Measurements from ENCODE around the gene KRAS. TPM values are rescaled to one million over a fixed set of nuclear protein-coding genes. Genes with fewer than 3 reads are reported as not detected.

The KRAS gene
- total RNA-seq, 6 experiments from 2014 or later: 10.1 to 28.8 (median 10.9) TPM

DNA sequence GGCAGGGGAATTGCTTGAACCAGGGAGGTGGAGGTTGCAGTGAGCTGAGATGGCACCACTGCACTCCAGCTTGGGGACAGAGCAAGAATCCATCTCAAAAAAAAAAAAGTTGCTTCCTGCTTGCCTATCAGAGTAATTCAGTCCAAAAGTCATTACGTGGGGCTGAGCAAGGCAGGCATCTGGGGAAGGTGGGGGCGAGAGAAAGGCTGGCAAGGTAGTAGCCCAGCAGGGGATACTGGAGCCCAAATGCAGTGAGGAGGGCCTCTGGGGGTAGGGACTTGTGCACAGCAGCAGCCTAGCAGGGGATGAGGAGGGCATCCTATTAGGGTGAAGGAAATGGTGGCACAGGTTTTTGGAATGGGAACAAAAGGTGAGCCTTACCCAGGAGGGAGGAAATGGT is 48.6 kb downstream of the KRAS start:
- Histone ChIP-seq H3K4me1 (peaks cover 0 to 12% (median 0%) of the 10 kb centered on the region in 4 donors), H3K27me3 (no peaks in the 10 kb centered on the region), H3K4me3 (no peak overlapping the region), H3K9me3 (no peaks in the 10 kb centered on the region), H3K36me3 (peaks cover 0 to 3% (median 1%) of the 10 kb centered on the region in 4 donors), H3K27ac (no peak overlapping the region)
- intact Hi-C loops (cut with DNase I): no loop called here
- 72% methylated on average over 2 of the region's 2 CpGs for WGBS (ENCODE audit: insufficient coverage, low coverage, low lambda C conversion rate, missing lambda C conversion rate)
- ATAC-seq (peak in 1 of 4 donors; percentile 17), DNase-seq (no peak)
- TF ChIP-seq, protein P1, sequence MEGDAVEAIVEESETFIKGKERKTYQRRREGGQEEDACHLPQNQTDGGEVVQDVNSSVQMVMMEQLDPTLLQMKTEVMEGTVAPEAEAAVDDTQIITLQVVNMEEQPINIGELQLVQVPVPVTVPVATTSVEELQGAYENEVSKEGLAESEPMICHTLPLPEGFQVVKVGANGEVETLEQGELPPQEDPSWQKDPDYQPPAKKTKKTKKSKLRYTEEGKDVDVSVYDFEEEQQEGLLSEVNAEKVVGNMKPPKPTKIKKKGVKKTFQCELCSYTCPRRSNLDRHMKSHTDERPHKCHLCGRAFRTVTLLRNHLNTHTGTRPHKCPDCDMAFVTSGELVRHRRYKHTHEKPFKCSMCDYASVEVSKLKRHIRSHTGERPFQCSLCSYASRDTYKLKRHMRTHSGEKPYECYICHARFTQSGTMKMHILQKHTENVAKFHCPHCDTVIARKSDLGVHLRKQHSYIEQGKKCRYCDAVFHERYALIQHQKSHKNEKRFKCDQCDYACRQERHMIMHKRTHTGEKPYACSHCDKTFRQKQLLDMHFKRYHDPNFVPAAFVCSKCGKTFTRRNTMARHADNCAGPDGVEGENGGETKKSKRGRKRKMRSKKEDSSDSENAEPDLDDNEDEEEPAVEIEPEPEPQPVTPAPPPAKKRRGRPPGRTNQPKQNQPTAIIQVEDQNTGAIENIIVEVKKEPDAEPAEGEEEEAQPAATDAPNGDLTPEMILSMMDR (IDR thresholded peaks at IDR 0.05): no peak
- no peak for TF ChIP-seq POLR2A (IDR thresholded peaks at IDR 0.05)

GRCh38 chr12:25200703-25201102 is 50.0 kb downstream of the KRAS start:
- TF ChIP-seq POLR2A (IDR thresholded peaks at IDR 0.05): no peak
- TF ChIP-seq, protein P1 (IDR thresholded peaks at IDR 0.05): no peak
- no peaks in the 10 kb centered on the region for H3K9me3 ChIP-seq
- H3K4me3 ChIP-seq: no peak overlapping the region
- WGBS (ENCODE audit: insufficient coverage, low coverage, low lambda C conversion rate, missing lambda C conversion rate): no CpG with 5 or more reads among the region's 1 CpG
- peaks cover 0 to 2% (median 0%) of the 10 kb centered on the region in 4 donors for H3K36me3 ChIP-seq
- ATAC-seq (peak in 1 of 4 donors; percentile 58), DNase-seq (no peak)
- H3K27me3 ChIP-seq: no peaks in the 10 kb centered on the region
- H3K4me1 ChIP-seq: peaks cover 0 to 12% (median 3%) of the 10 kb centered on the region in 4 donors
- H3K27ac ChIP-seq: no peak overlapping the region
- intact Hi-C loops (cut with DNase I): no loop called here

DNA sequence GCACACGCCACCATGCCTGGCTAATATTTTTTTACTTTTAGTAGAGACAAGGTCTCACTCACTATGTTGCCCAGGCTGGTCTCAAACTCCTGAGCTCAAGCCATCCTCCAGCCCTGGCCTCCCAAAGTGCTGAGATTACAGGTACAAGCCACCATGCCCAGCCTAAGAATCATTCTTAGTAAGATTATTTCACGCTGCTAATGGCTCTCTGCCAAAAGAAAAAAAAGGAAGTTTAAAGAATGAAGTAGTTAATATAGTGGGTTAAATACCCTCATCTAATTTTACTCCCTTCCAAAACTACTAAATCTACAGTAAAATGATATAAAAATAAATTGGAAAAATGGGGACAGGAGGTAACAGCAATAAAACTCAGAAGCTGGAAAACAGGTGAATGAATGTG is 53.1 kb downstream of the KRAS start:
- intact Hi-C loops (cut with DNase I): no loop called here
- Histone ChIP-seq H3K36me3 (no peaks in the 10 kb centered on the region), H3K27ac (no peak overlapping the region), H3K27me3 (no peaks in the 10 kb centered on the region), H3K9me3 (no peaks in the 10 kb centered on the region), H3K4me1 (peaks cover 0 to 19% (median 6%) of the 10 kb centered on the region in 4 donors), H3K4me3 (no peak overlapping the region)
- DNase-seq: no peak
- TF ChIP-seq, protein P1 (IDR thresholded peaks at IDR 0.05): no peak
- TF ChIP-seq POLR2A (IDR thresholded peaks at IDR 0.05): no peak
- no peak for ATAC-seq
- 33% methylated on average over 1 of the region's 2 CpGs for WGBS (ENCODE audit: insufficient coverage, low coverage, low lambda C conversion rate, missing lambda C conversion rate)

DNA sequence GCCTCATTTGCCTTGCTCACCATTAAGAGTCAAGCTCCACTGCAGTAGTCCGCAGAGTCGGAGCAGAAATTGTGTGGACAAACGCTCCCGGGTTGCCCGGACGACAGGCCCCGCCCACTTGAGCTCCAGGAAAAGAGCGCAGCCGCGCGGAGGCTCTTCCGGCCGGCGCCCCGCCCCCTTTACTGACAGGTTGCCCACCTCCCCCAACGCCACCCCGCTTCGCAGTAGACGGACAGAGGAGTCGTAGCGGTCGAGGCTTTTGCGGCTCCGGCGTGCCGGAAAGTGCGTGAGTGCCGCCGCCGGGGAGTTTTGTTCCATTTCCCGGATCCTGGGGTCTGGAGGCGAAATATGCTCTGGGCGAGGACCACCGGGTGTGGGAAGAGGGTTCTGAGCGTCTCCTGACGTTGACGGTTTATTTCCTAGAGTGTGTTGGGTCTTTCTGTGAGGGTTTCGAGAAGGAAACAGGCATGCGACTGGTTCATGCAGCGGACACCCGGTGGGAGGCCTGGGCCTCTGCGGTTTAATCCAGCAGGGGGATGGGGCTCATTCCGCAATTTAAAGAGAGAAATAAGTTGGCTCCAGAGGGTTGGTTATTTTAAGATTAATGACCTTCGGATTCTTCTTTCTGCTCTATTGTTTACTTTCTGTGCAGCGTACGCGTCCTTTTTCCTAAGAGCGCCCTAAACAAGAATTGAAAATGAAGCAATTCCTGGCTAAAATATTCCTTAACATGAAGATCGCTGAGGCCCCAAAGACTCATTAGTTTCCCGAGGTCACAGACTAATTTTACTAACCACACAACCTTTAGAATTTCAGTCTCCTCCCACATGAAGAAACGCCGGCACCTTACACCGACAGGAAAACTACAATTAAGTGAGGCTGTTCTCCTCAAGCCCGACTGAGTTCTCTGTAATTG is 55.4 kb downstream of the KRAS start, which contains the start of the genes DNAI7 and ETFRF1:
DNAI7 (minus strand) TSS at position 105 of the 916 bp plus-strand sequence; CDS start at position 23, 82 bp downstream.
ETFRF1 (plus strand) TSS at position 182 of the 916 bp plus-strand sequence. CDS start 8,720 bp downstream, outside the sequence.
- ATAC-seq (peak; percentile 99), DNase-seq (peak; percentile 98 to 99 (median 98))
- H3K9me3 ChIP-seq: no peaks in the 10 kb centered on the region
- H3K27me3 ChIP-seq: no peaks in the 10 kb centered on the region
- under 1% methylated on average over 34 of the region's 54 CpGs for WGBS (ENCODE audit: insufficient coverage, low coverage, low lambda C conversion rate, missing lambda C conversion rate)
- H3K36me3 ChIP-seq: no peaks in the 10 kb centered on the region
- peaks cover 0 to 19% (median 6%) of the 10 kb centered on the region in 4 donors for H3K4me1 ChIP-seq
- TF ChIP-seq, protein P1 (IDR thresholded peaks at IDR 0.05): no peak
- peak; percentile 93 for TF ChIP-seq POLR2A (IDR thresholded peaks at IDR 0.05)
- peak within 1 kb of the TSS; percentile 58 to 82 (median 76) for H3K4me3 ChIP-seq
- intact Hi-C loops (cut with DNase I): no loop called here
- peak within 1 kb of the TSS; percentile 81 to 96 (median 94) for H3K27ac ChIP-seq

Measured in right lobe of liver (tissue), 6 donors.